Vagina (tissue), 2 donors: ENCODE results near the gene TCF7L1.

ENCODE experiments used
- CTCF ChIP-seq, 3 experiments: fragments of 450-650 bp in 2 of 3; fragments of 200-600 bp in 1 of 3; sonication (generic) in 1 of 3; IDR thresholded peaks; one replicate each; pipeline ENCODE4 v1.5.1; 2017 to 2019; ENCODE audit warnings: antibody characterized with exemption in 3 of 3, mild to moderate bottlenecking in 2 of 3, moderate library complexity in 2 of 3
- POLR2A ChIP-seq, 2 donors: fragments of 450-650 bp; IDR thresholded peaks; one replicate each; pipeline ENCODE4 v1.6.1; 2017; ENCODE audit warnings: antibody characterized with exemption in 2 of 2, mild to moderate bottlenecking in 2 of 2, moderate library complexity in 2 of 2

- TF ChIP-seq CTCF (IDR thresholded peaks at IDR 0.05): no peak
- no peak for TF ChIP-seq POLR2A (IDR thresholded peaks at IDR 0.05)
Measured at GRCh38 chr2:85251070-85251616, 118.0 kb downstream of the TCF7L1 start.
